Aorta (tissue), 5 donors: ENCODE measurements around the gene SPRR2D. TPM values are rescaled to one million over a fixed set of nuclear protein-coding genes. Genes with fewer than 3 reads are reported as not detected.
A peak's percentile ranks its signal among the peaks of the same experiment; 100 is the strongest.

ENCODE experiments used
- ATAC-seq: fragments of 200-7000 bp; cut with Tn5 transposase; one replicate; pipeline ENCODE4 v1.9.1; 2022; ENCODE audit warnings: moderate library complexity; ENCODE audit not compliant: low FRiP score
- DNase-seq, 2 donors: peaks; one replicate each; pipeline ENCODE4 v3.0.0-alpha.2; 2020
- H3K27ac ChIP-seq, 2 donors: one replicate each; pipeline ENCODE4 v1.5.1; 2013; ENCODE audit warnings: low read length in 2 of 2, mild to moderate bottlenecking in 2 of 2, moderate library complexity in 2 of 2, control low read depth in 1 of 2, inconsistent platforms in 1 of 2, low read depth in 1 of 2
- H3K27me3 ChIP-seq, 2 donors: one replicate each; pipeline ENCODE4 v1.6.1; 2013; ENCODE audit warnings: control low read depth in 1 of 2, low read length in 1 of 2, mild to moderate bottlenecking in 1 of 2, moderate library complexity in 1 of 2; ENCODE audit not compliant: insufficient read depth in 2 of 2, control insufficient read depth in 1 of 2
- H3K36me3 ChIP-seq, 2 donors: one replicate each; pipeline ENCODE4 v1.6.1; 2013; ENCODE audit warnings: control low read depth in 1 of 2, low read length in 1 of 2, mild to moderate bottlenecking in 1 of 2; ENCODE audit not compliant: insufficient read depth in 2 of 2, control insufficient read depth in 1 of 2
- H3K4me1 ChIP-seq, 2 donors: one replicate each; pipeline ENCODE4 v1.6.1; 2013; ENCODE audit warnings: low read length in 2 of 2, control low read depth in 1 of 2, mild to moderate bottlenecking in 1 of 2, moderate library complexity in 1 of 2; ENCODE audit not compliant: insufficient read depth in 2 of 2, control insufficient read depth in 1 of 2
- H3K4me3 ChIP-seq, 2 donors: one replicate each; pipeline ENCODE4 v1.5.1; 2013; ENCODE audit warnings: low read length in 2 of 2, control low read depth in 1 of 2, mild to moderate bottlenecking in 1 of 2
- H3K9me3 ChIP-seq: one replicate; pipeline ENCODE4 v1.6.1; 2013; ENCODE audit warnings: mild to moderate bottlenecking, low read length; ENCODE audit not compliant: control insufficient read depth
- WGBS, 2 donors: extraction: QIAGEN DNeasy Blood & Tissue Kit; methylation state at CpG; one replicate each; pipeline ENCODE4 v1.1.7; 2013; 5-methylcytosine and 5-hydroxymethylcytosine counted together
- intact Hi-C, 2 donors: fragments of 100-400 bp; cut with DNase I; formaldehyde crosslinking; loops; one replicate each; pipeline versions ENCODE4 v1.14.2 to v1.15.0; 2022
- long read RNA-seq, 2 donors: library from polyadenylated mRNA; unstranded; transcript quantifications; one replicate each; pipeline ENCODE4 v2.0.0, GENCODE V29; 2020 to 2021
- polyA plus RNA-seq, 2 donors: library from polyadenylated mRNA; stranded (reverse); fragments of 200-250 nt; gene quantifications; one replicate each; pipeline ENCODE4 v1.2.3, GENCODE V29; 2013
- total RNA-seq, 2 donors: library from RNA; stranded (reverse); fragmentation: NEBNext Ultra II Directional; extraction: Animal tissue kit (Norgen Biotek cat#: 25700); gene quantifications; one replicate each; pipeline ENCODE4 v1.2.1, GENCODE V29; 2021
- donor health status: healthy with polysubstance abuse.
- donor health status: Bipolar disorder and iron deficiency.
- donor health status: DM: no; HTN: no; CAD: no.
- donor health status: DM: no; HTN: no; CAD: no.
- donor health status: DM: yes; HTN: yes; CAD: no.

Gene SPRR2D
- total RNA-seq (not detected), polyA plus RNA-seq (1 to 10 TPM in 1 of 2 donors, under 1 TPM in 1; 0.56 to 2.6 TPM)
- long read RNA-seq, donor 1: 0 reads
- long read RNA-seq, donor 2: 0 reads

DNA sequence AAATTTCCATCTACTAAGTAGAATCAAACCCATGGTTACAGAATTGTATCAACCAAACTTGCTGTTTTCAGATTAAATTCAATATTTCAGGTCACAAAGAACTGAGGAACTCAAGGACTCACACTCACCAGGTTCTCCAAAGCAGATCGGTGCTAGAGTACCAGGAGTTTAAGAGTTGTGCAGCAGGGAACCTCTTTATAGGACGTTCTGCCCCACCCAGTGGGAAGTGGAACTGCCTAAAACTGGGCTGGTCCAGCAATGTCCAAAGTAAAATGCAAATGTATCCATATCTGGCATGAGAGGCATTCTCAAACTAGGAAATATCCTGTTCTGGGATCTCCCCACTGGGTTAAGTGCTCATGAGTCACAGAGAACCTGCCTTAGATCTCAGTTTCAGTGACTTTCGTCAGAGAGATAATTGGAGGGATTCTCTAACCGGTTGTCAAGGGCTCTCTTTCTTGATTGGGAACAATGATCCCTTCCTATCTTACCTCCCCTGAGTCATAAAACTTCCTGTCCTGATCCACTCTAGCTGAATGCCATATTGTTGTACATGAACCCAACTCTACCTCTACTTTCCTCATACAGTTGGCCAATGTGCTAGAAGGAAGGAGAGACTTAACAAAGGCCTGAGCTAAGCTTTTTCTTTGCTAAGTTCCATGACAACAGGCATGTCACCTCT, at the start of gene SPRR2D:
Gene SPRR2D, minus strand, starts transcription at position 171 of the 682 bp plus-strand sequence. CDS start 774 bp downstream, outside the sequence.
- whole genome bisulfite sequencing, 2 donors: 61 to 66% methylated on average over 4 of the region's 4 CpGs
- DNase-seq: no peak
- Histone ChIP-seq H3K27me3 (no peaks in the 10 kb centered on the region), H3K4me1 (no peaks in the 10 kb centered on the region), H3K4me3 (no peak within 1 kb of the TSS), H3K36me3 (no peaks in the 10 kb centered on the region), H3K27ac (peak within 1 kb of the TSS in 1 of 2 donors; percentile 28), H3K9me3 (peaks cover 2% of the 10 kb centered on the region)
- intact Hi-C loops: no loop called here
- ATAC-seq: no peak

DNA sequence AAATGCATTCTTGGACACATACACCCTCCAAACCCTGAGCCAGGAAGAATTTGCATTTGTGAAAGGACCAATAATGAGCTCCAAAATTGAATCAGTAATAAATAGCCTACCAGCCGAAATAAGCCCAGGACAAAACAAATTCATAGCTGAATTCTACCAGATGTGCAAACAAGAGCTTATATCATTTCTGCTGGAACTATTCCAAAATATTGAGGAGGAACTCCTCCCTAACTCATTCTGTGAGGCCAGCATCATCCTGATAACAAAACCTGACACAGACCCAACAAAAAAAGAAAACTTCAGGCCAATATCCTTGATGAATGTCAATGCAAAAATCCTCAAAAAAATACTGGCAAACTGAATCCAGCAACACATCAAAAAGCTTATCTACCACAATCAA, 46.7 kb upstream of the SPRR2D start:
- no peaks in the 10 kb centered on the region for H3K9me3 ChIP-seq
- ATAC-seq (no peak), DNase-seq (no peak)
- no peaks in the 10 kb centered on the region for H3K36me3 ChIP-seq
- 70 to 81% methylated on average over 1 of the region's 1 CpG for WGBS, 2 donors
- no peak overlapping the region for H3K27ac ChIP-seq
- intact Hi-C loops: no loop called here
- H3K4me1 ChIP-seq: no peaks in the 10 kb centered on the region
- H3K27me3 ChIP-seq: no peaks in the 10 kb centered on the region
- H3K4me3 ChIP-seq: no peak overlapping the region

DNA sequence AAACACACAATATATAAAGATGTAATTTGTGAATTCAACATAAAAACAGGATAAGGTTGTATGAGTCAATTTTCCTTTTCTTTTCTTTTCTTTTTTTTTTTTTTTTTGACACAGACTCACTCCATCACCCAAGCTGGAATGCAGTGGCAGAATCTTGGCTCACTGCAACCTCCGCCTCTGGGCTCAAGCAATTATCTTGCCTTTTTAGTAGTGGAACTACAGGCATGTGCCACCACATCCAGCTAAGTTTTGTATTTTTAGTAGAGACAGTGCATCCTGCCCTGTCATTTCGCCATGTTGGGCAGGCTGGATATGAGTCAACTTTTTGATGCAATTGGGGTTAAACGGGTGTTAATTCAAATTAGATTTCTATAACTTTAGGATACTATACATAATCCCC, 40.8 kb upstream of the SPRR2D start:
- H3K36me3 ChIP-seq: no peaks in the 10 kb centered on the region
- 55 to 57% methylated on average over 3 of the region's 3 CpGs for WGBS, 2 donors
- intact Hi-C loops: no loop called here
- no peaks in the 10 kb centered on the region for H3K4me1 ChIP-seq
- H3K27ac ChIP-seq: no peak overlapping the region
- no peaks in the 10 kb centered on the region for H3K27me3 ChIP-seq
- no peak overlapping the region for H3K4me3 ChIP-seq
- DNase-seq (no peak), ATAC-seq (no peak)
- H3K9me3 ChIP-seq: no peaks in the 10 kb centered on the region

GRCh38 chr1:153072806-153073726, 32.1 kb upstream of the SPRR2D start:
- WGBS, 2 donors: 71 to 73% methylated on average over 5 of the region's 5 CpGs

DNA sequence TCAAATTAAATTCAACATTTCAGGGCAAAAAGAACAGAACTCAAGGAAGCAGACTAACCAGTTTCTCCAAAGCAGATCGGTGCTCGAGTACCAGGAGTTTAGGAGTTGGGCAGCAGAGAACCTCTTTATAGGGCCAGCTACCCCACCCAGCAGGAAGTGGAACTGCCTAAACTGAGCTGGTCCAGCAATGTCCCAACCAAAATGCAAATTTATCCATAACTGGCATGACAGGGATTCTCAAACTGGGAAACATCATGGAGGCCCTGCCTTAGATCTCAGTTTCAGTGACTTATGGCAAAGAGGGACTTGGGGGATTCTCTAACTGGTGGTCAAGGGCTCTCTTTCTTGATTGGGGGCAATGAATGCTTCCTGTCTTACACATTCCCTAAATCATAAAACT, 30.6 kb upstream of the SPRR2D start, which contains the start of gene SPRR2B:
Gene SPRR2B, minus strand, starts transcription at position 101 of the 400 bp plus-strand sequence. CDS start 772 bp downstream, outside the sequence.
- Histone ChIP-seq H3K27ac (no peak within 1 kb of the TSS), H3K4me1 (no peaks in the 10 kb centered on the region), H3K27me3 (no peaks in the 10 kb centered on the region), H3K4me3 (no peak within 1 kb of the TSS), H3K36me3 (no peaks in the 10 kb centered on the region), H3K9me3 (no peaks in the 10 kb centered on the region)
- DNase-seq: no peak
- intact Hi-C loops: no loop called here
- no peak for ATAC-seq
- WGBS, 2 donors: 40 to 71% methylated on average over 2 of the region's 2 CpGs

More at GRCh38 chr1:153072806-153073726, 32.1 kb upstream of the SPRR2D start:
- intact Hi-C loops: no loop called here
- no peaks in the 10 kb centered on the region for H3K36me3 ChIP-seq
- H3K4me3 ChIP-seq: no peak overlapping the region
- H3K9me3 ChIP-seq: no peaks in the 10 kb centered on the region
- no peak overlapping the region for H3K27ac ChIP-seq
- DNase-seq (no peak), ATAC-seq (no peak)
- H3K4me1 ChIP-seq: no peaks in the 10 kb centered on the region
- H3K27me3 ChIP-seq: no peaks in the 10 kb centered on the region

- H3K4me3 ChIP-seq: no peak overlapping the region
- DNase-seq (no peak), ATAC-seq (no peak)
- no peak overlapping the region for H3K27ac ChIP-seq
- no peaks in the 10 kb centered on the region for H3K4me1 ChIP-seq
- 53 to 75% methylated on average over 2 of the region's 2 CpGs for WGBS, 2 donors
- no peaks in the 10 kb centered on the region for H3K27me3 ChIP-seq
- H3K9me3 ChIP-seq: no peaks in the 10 kb centered on the region
- H3K36me3 ChIP-seq: no peaks in the 10 kb centered on the region
- intact Hi-C loops: no loop called here
Measured at GRCh38 chr1:153070243-153070642, 29.3 kb upstream of the SPRR2D start.

- Histone ChIP-seq H3K4me3 (no peak overlapping the region), H3K9me3 (peaks cover 1% of the 10 kb centered on the region), H3K27ac (no peak overlapping the region), H3K36me3 (no peaks in the 10 kb centered on the region), H3K4me1 (no peaks in the 10 kb centered on the region), H3K27me3 (no peaks in the 10 kb centered on the region)
- ATAC-seq (no peak), DNase-seq (no peak)
- intact Hi-C loops: no loop called here
- WGBS, 2 donors: 50 to 56% methylated on average over 6 of the region's 6 CpGs
Measured at GRCh38 chr1:153058826-153059784, 18.2 kb upstream of the SPRR2D start.

DNA sequence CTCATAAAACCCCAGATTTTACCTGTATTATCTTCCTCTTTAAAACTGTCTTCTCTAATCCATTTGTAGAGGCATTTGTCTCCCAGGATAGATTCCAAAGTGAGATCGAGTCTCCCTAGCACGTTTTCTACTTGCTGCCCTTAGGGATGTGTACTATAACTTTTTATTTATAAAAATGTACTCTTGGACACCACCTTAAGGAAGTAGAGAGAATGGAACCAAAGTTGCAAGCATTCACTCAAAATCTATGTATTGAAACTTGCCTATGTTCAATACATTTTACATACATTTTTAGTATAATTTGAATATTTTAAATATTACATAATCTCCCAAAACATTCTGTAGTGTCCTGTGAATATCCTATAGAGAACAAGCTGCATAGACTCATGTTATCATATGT, 17.2 kb upstream of the SPRR2D start:
- ATAC-seq (no peak), DNase-seq (no peak)
- Histone ChIP-seq H3K27me3 (no peaks in the 10 kb centered on the region), H3K9me3 (peaks cover 1% of the 10 kb centered on the region), H3K4me1 (no peaks in the 10 kb centered on the region), H3K27ac (no peak overlapping the region), H3K4me3 (no peak overlapping the region), H3K36me3 (no peaks in the 10 kb centered on the region)
- intact Hi-C loops: no loop called here
- WGBS, 2 donors: 48 to 51% methylated on average over 2 of the region's 2 CpGs
